SK-N-SH (cell line): ENCODE results near the gene SP3.

Experiments used
- CTCF ChIP-seq: fragments of 200-600 bp; sonication (generic); IDR thresholded peaks from 2 replicates; pipeline ENCODE4 v1.6.1; 2017; ENCODE audit warnings: antibody characterized with exemption, mild to moderate bottlenecking, moderate library complexity
- EP300 ChIP-seq, 2 experiments: IDR thresholded peaks; 2 replicates each; pipeline versions ENCODE4 v1.4.0 to v1.6.1; 2012; ENCODE audit warnings: borderline replicate concordance in 1 of 2, low read depth in 1 of 2, low read length in 1 of 2
- FOXM1 ChIP-seq: IDR thresholded peaks from 2 replicates; pipeline ENCODE4 v1.4.0; 2012; ENCODE audit warnings: low read depth, mild to moderate bottlenecking
- GABPA ChIP-seq: IDR thresholded peaks from 2 replicates; pipeline ENCODE4 v1.4.0; 2012; ENCODE audit warnings: low read depth, mild to moderate bottlenecking
- MAX ChIP-seq: IDR thresholded peaks from 2 replicates; pipeline ENCODE4 v1.4.0; 2012; ENCODE audit warnings: low read depth
- POLR2AphosphoS5 ChIP-seq: IDR thresholded peaks from 2 replicates; pipeline ENCODE4 v1.6.1; 2012; ENCODE audit warnings: low read depth, low read length
- RCOR1 ChIP-seq: fragments of 150-350 bp; IDR thresholded peaks from 2 replicates; pipeline ENCODE4 v1.6.1; 2017; ENCODE audit warnings: antibody characterized with exemption, low read length
- RFX5 ChIP-seq: IDR thresholded peaks from 2 replicates; pipeline ENCODE4 v1.6.1; 2012; ENCODE audit warnings: mild to moderate bottlenecking, improper control_type of control experiment, low read length
- ZBTB33 ChIP-seq: IDR thresholded peaks from 2 replicates; pipeline ENCODE4 v1.4.0; 2012; ENCODE audit warnings: low read depth, borderline replicate concordance

- TF ChIP-seq CTCF: no peak
- no peak for TF ChIP-seq POLR2AphosphoS5
- TF ChIP-seq RFX5: no peak
- no peak for TF ChIP-seq EP300 (IDR thresholded peaks at IDR 0.05; ENCODE audit: borderline replicate concordance in 1 of 2, low read depth in 1 of 2, low read length in 1 of 2)
- TF ChIP-seq FOXM1: no peak
- no peak for TF ChIP-seq RCOR1
- TF ChIP-seq ZBTB33: no peak
- TF ChIP-seq MAX: no peak
- no peak for TF ChIP-seq GABPA
These were observed 1.3 kb upstream of the SP3 start for GRCh38 chr2:173966274-173967098.
